LNCaP clone FGC (cell line): ENCODE measurements around the gene TRPM2.

Source experiments
- DNase-seq: peaks from one replicate; pipeline ENCODE4 v3.0.0-alpha.2; 2011; ENCODE audit warnings: low read depth
- H3K4me3 ChIP-seq: 2 replicates; pipeline ENCODE4 v1.5.1; 2011; ENCODE audit warnings: mild to moderate bottlenecking, low read depth, low read length, control low read depth
- CTCF ChIP-seq: IDR thresholded peaks from 2 replicates; pipeline ENCODE4 v1.5.1; 2012; ENCODE audit warnings: mild to moderate bottlenecking; ENCODE audit not compliant: control insufficient read depth, insufficient read depth; ENCODE audit errors: extremely low read depth

The TRPM2 gene

DNA sequence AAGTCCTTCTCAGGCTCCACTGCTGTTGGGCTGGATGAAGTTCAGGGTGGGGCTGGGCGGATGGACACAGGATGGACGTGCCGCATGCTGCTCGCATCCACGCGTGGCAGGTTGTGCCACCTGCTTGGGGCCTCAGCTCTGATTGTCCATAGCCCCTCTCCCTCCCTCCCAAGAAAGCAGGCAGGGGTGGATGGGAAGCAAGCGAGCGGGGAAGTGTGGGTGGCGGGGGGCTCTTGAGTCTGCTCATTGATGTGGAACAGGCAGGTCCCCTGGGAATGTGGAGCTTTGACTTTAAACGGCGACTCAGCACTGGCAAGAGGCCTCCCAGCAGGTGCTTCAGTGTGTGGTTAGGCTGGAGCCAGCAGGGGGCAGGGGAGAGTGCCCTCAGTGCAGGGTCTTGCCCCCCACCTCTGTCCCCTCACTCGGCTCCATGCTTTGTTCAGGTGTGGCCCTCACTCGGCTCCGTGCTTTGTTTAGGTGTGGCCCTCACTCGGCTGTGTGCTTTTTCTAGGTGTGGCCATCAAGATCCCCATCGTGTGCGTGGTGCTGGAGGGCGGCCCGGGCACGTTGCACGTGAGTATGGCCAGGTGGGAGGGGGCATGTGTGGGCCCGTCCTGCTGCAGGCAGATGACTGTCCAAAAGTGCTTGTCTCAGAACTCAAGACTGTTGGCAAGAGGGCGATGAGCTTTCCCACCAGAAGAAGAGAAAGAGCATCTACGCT is 23.9 kb downstream of the TRPM2 start:
- no peak for DNase-seq
- TF ChIP-seq CTCF = peak; percentile 37
- no peak overlapping the region for H3K4me3 ChIP-seq

- no peak overlapping the region for H3K4me3 ChIP-seq
- DNase-seq = no peak
- TF ChIP-seq CTCF = no peak
Observed at GRCh38 chr21:44377922-44378645, 24.7 kb downstream of the TRPM2 start.

DNA sequence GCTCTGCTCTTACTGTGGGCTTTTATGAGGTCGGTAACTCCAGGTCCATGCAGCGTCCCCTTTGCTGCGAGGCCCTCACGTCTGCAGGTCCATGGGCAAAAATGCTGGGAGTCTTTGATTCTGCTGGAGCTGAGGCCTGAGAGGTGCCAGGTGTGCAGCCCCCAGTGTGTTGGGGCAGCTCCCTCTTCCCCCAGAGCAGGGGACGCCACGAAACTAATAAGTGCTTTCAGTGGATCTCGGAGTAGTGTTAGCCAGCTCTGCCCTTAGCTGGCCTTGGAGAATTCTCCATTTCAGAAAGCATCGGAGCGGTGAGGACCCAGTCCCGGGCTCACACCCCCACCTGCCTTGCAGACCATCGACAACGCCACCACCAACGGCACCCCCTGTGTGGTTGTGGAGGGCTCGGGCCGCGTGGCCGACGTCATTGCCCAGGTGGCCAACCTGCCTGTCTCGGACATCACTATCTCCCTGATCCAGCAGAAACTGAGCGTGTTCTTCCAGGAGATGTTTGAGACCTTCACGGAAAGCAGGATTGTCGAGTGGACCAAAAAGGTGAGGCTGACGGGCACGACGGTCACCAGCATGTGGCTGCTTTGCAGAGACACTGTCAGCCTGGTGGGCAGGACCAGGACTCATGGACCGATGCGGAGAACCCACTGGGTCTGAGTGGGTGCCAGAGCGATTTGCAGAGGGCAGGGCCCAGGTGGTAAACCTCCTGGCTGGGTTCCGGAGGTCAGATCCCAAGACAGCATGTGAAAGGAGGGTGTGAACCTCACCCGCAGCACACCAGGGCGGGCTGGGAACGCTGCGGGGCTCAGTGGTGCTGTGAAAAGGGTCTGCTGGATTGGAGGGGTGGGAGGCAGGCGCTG is 25.5 kb downstream of the TRPM2 start:
- DNase-seq = no peak
- no peak for TF ChIP-seq CTCF
- H3K4me3 ChIP-seq = no peak overlapping the region

- no peak for DNase-seq
- no peak overlapping the region for H3K4me3 ChIP-seq
- TF ChIP-seq CTCF = no peak
Observed at GRCh38 chr21:44379515-44379848, 26.1 kb downstream of the TRPM2 start.

GRCh38 chr21:44379991-44380865 is 26.8 kb downstream of the TRPM2 start:
- DNase-seq = no peak
- H3K4me3 ChIP-seq = no peak overlapping the region
- TF ChIP-seq CTCF = no peak

DNA sequence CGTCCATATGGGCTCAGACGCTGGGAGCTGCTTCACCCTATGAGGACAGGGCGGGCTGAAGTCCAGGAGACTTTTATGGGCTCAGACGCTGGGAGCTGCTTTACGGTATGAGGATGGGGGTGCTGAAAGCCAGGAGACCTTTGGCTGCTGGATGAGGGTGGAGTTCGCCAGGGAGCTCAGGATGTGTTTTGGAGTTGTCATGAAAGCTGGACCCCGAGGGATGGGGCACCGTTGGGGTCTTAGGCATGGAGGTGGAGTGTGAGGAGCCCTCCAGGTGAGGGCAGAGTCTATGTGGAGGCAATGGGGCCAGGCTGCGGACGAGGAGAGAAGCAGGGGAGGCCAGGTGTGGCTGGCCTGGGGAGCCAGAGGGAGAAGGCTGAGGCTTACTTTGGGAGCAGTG is 27.5 kb downstream of the TRPM2 start:
- H3K4me3 ChIP-seq = no peak overlapping the region

More for the DNA sequence above, 27.5 kb downstream of the TRPM2 start:
- no peak for DNase-seq
- no peak for TF ChIP-seq CTCF
